ENCODE measurements around the gene FANCL.
"Not testable (repeated sequence)": the region's sequence is repeated elsewhere in the genome, so short reads cannot be mapped to it uniquely, and the experiment has no call there.

Gene FANCL

DNA sequence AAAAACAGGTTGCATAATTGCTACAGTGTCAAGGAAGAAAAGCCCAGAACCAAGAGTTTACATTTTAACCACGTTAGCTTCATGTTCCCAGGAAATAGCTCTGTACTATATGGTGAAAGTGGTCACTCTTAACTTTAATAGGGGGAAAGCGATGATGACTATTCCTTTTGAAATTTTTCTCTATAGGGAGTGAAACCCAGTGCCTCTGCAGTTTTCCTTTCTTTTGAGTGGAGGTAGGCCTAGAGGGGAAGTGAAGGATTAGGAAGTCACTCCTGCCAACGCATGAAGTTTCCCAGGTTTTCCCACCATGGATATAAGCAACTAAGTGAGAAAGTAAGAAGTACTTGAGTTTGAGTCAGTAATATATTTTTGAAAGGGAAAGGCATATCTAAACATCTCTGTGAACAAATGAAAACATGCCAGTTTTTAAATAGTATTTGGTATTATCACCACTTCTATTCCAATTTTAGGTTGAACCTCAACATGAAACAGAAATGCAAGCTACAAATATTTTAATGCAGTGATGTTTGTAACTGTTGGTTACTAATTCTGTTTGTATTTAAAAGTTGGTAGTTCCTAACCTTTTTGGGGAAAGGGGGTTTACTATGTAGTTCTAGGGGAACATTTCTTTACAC lies 102.6 kb downstream of the FANCL start:
- no peak for DNase-seq

DNA sequence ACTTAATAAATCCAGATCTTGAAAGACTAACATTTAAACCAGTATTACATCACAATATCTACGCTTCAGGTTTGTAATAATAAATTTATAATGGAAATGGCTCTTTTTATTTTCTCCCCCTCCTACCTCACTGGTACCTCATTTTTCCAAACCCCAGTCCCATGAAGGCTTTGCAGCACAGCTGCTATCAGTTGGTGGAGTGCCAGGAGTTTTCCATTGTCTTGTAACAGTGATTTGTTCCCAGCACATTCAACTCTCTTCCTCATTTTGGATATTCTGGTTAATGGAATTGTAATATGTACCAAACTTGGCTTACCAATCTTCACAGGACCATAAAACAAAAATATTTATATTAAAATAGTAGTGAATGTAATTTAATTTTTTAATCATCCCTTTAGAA lies 103.3 kb downstream of the FANCL start:
- DNase-seq, result no peak

DNA sequence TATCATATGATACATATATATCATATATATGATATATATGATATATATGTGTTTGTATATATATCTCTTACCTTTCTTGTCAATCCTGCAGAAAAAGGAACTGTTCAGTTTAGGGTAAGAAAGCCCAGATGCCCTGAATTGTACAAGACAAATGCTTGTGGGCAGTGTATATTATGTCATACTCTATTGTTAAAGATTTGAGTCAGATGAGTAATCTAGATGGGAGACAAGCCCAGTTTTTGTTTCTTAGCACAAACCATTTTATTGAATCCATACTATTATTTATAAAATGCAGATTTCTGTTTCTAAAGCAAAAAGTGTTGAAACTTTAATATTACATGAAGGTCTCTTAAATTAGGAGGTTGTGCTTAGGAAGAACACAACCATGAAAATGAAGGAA lies 103.9 kb downstream of the FANCL start:
- no peak for DNase-seq

DNA sequence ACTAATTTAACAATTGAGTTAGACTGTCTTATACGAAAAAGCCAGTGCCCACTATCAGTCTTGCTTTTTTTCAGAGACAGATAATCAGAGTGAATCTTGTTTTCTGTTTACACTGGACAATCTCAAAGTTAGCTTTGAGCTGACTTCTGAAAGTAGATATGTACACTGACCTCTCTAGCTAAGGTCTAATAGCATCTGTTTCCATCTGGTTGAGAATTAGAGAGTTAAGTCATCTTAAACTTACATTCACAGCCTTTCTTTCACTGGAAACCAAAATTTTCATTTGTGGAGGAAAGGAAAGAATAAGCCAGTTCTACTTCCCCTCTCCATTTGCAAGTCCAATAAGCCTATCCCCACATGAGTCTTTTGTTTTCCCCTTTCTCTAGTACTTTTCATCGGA lies 105.3 kb downstream of the FANCL start:
- no peak for DNase-seq

DNA sequence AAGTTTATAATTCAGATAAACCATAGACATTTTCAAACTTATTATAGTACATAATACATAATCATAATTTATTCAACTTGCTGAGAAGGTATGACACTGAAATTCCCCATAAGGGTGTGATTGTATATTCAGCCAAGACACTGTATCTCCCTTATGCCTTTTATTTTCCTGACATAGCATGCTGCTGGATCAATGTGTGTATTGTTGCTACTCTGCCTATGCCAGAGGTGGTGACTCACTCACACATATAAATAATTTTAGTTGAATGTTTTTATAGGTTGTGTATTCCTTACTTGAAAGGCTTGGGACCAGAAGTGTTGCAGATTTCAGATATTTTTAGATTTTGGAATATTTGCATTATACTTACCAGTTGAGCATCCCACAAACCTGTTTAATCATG lies 107.7 kb downstream of the FANCL start:
- DNase-seq, result no peak

DNA sequence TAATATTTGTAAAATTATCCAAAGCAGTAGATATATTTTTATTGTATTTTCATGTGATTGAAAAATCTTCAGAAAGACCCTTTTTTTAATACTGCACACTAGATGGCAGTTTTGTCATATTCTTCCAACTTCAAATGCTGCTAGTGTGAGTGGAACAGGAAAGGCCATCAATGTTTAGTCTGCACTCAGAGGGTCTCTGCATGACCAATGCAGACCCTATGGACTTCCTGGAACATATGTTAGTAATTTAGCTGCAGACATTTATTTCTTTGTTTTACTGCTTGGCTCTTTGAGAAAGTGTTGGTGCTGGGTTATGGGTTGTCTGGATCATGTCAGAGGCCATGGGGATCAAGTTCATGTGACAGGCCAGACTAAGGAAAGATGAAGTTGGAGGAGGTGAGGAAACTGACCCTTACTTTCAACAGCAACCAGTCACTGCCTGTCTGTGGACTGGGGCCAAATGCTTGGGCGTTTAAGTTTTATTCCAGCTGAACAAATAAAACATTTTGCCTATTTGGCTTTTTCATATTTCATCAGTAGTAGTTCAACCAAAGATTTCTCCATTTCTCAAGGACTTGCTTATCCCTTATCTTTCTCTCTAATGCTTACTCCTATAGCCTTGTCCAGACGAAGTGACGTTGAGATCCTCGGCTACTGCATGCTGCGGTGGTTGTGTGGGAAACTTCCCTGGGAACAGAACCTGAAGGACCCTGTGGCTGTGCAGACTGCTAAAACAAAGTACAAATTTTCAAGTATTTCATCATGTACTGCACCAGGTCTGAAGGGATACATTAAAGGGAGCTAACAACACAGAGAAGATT lies 109.7 kb downstream of the FANCL start:
- peak; percentile 44 for DNase-seq

DNA sequence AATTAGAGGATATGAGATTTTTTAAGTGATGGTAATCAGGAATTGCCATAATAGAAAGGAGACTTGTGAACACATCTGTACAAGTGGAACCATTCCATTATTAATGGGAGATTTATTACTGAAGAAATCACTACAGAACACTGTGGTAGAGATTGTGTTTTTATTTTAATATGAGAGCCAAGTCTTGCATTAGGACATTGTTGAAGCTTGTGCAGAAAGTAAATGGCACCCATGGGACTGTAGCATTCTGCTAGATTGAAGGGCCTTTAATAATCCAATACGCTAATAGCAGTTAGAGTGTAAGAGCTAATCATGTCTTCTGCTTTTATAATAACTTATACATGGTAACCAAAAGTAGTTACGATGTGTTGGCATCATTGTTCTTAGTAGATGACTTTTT lies 110.9 kb downstream of the FANCL start:
- no peak for DNase-seq

DNA sequence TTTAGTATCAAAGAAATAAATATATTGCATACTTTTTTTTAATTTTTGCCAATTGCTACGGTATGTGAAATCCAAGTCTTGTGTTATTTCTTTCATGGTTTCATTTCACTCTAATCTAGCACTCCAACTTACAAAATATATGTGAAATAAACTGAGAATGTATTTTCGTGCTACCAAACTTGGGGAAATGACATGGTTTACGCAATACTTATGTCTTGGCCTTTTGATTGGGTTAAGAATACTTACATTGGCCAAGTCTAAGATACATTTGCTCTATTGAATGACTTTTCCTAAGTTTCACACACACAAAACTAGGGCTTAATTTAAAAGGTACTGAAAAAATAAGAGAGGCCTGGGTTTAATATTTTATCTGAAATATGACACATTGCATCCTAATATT lies 114.0 kb downstream of the FANCL start:
- DNase-seq, result no peak

DNA sequence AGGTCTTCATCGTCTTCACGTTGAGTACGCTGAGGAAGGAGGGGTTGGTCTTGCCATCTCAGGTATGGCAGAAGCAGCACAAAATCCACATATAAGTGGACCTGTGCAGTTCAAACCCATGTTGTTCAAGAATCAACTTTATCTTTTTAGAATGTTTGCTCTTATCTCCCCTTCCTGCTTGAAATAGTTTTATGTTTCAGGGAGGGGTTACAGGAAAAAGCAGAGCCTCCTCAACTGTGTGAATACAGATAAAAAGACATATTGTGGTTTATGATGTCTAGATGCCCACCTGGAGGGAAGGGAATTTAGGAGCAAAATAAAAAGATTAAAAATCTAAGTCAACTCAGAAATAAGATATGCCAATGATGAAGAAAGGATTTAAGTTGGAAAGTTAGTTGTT lies 118.6 kb downstream of the FANCL start:
- DNase-seq, result no peak

DNA sequence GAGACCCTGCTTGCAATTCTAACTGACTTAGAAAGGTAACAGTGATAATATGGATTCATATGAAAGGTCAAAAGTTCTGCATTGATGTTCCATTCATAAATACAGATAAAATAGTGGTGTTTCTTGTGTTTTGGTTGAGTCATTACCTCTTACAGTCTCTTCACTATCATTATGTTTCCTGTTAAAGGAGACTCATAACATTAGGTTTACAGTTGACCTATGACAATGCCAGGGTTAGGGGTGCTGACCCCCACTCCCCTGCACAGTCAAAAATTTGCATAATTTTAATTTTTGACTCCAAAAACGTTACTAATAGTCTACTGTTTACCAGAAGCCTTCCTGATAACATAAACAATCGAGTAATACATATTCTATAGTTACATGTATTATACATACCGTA lies 119.1 kb downstream of the FANCL start:
- DNase-seq, result no peak

DNA sequence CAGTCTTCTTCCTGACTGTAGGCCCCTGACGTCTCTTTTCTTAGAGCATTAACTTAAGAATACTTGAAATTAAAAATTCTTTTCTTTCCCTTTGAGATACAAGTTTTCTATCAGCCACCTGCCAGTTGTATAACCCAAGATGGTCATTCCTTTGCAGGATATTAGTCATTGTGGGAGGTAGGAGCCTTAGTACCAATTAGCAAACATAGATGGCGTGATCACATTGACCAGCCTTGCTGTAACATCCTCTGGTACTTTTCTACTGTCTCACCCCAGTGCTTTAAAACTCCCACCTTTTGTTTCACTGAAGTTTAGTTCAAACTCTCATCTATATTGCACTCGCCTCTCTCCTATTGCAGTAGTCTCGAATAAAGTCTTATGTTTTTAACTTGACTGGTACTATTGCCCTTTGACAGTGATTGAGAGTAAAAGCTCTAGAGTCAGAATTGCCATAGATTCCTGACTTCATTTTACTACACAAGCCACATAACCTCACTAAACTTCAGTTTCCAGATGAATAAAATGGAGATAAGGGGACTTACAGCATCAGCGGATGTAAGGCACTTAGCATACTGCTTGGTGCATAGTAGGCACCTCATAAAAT lies 120.4 kb downstream of the FANCL start:
- no peak for DNase-seq

DNA sequence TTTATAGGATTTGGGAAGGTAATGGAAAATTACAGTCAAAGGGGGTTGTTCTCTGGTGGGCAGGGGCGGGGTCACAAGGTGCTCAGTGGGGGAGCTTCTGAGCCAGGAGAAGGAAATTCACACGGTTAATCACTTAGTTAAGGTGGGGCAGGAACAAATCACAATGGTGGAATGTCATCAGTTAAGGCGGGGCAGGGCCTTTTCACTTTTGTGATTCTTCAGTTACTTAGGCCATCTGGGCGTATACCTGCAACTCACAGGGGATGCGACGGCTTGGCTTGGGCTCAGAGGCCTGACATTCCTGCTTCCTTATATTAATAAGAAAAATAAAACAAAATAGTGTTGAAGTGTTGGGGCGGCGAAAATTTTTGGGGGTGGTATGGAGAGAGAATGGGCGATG lies 127.6 kb downstream of the FANCL start:
- not testable (repeated sequence) for DNase-seq

DNA sequence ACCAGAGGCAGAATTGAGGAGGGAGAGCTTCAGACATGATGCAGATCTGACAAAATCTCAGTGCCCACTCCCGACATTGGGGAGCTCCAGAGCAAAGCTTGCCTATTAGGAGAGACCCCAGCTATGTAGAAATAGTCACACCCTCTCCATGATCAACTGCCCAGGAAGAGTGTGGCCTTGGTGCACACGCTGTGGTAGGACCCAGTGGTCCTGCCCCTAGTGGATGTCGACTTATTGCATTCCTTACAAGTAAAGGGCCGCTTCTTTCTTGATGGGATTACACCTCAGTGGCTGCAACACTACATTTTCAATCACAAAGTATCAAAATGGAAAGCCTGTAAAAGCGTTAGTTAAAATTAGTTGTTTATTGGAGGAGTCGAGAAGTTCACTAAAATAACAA lies 130.4 kb downstream of the FANCL start:
- DNase-seq, result no peak

DNA sequence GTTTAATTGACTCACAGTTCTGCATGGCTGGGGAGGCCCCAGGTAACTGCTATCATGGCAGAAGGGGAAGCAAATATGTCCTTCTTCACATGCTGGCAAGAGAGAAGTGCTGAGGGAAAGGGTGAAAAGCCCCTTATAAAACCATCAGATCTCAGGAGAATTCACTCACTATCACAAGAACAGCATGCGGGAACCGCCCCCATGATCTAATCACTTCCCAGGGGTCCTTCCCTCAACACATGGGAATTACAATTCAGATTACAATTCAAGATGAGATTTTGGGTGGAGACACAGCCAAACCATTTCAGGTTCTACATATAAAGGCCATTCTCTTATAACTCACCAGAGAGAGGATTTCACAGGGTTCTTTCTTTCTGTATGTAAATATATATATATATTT lies 131.6 kb downstream of the FANCL start:
- DNase-seq, result no peak

Measured in NCI-H1694 treated with DMSO at 0.1 percent for 48 hours (cell line).